Astrocyte (in vitro differentiated cells and primary cell): ENCODE results near the gene KNDC1. TPM values are rescaled to one million over a fixed set of nuclear protein-coding genes. Genes with fewer than 3 reads are reported as not detected.

Source experiments
- DNase-seq: peaks from one replicate; pipeline ENCODE4 v3.0.0-alpha.2; 2010; ENCODE audit warnings: low read depth
- FAIRE-seq: peaks from 2 replicates; lab custom pipeline; 2011; peaks lifted over from hg19 to GRCh38; lab: Jason Lieb, UNC
- H2AFZ ChIP-seq: 2 replicates; pipeline ENCODE4 v1.6.0; 2012; ENCODE audit warnings: low read depth, low read length, inconsistent platforms
- H3K27ac ChIP-seq: 2 replicates; pipeline ENCODE4 v1.5.1; 2011; ENCODE audit warnings: low read depth, low read length, inconsistent platforms
- H3K27me3 ChIP-seq: 2 replicates; pipeline ENCODE4 v1.6.0; 2011; ENCODE audit warnings: low read length, inconsistent platforms; ENCODE audit not compliant: insufficient read depth
- H3K36me3 ChIP-seq: 2 replicates; pipeline ENCODE4 v1.5.1; 2011; ENCODE audit warnings: low read length, inconsistent platforms; ENCODE audit not compliant: insufficient read depth
- H3K4me1 ChIP-seq: 2 replicates; pipeline ENCODE4 v1.5.1; 2011; ENCODE audit warnings: low read length, inconsistent platforms; ENCODE audit not compliant: insufficient read depth
- H3K4me2 ChIP-seq: 2 replicates; pipeline ENCODE4 v1.6.0; 2012; ENCODE audit warnings: low read length, inconsistent platforms
- H3K4me3 ChIP-seq: 2 replicates; pipeline ENCODE4 v1.5.1; 2011; ENCODE audit warnings: low read depth, mild to moderate bottlenecking, low read length, inconsistent platforms; ENCODE audit not compliant: insufficient read depth
- H3K79me2 ChIP-seq: 2 replicates; pipeline ENCODE4 v1.6.0; 2012; ENCODE audit warnings: mild to moderate bottlenecking, low read length, inconsistent platforms; ENCODE audit not compliant: insufficient read depth
- H3K9ac ChIP-seq: 2 replicates; pipeline ENCODE4 v1.6.0; 2012; ENCODE audit warnings: mild to moderate bottlenecking, low read length, inconsistent platforms
- H3K9me3 ChIP-seq: 2 replicates; pipeline ENCODE4 v1.5.1; 2012; ENCODE audit warnings: low read depth, mild to moderate bottlenecking, low read length, inconsistent platforms; ENCODE audit not compliant: insufficient read depth
- H4K20me1 ChIP-seq: 2 replicates; pipeline ENCODE4 v1.6.0; 2012; ENCODE audit warnings: low read length, inconsistent platforms; ENCODE audit not compliant: insufficient read depth
- H3K27ac Mint-ChIP-seq: one replicate; pipeline ENCODE4 v1.8.0; 2021; ENCODE audit warnings: mild to moderate bottlenecking, mixed read lengths; ENCODE audit not compliant: unreplicated experiment
- H3K27me3 Mint-ChIP-seq: one replicate; pipeline ENCODE4 v1.8.0; 2021; ENCODE audit warnings: low read depth, mixed read lengths; ENCODE audit not compliant: unreplicated experiment
- H3K36me3 Mint-ChIP-seq: one replicate; pipeline ENCODE4 v1.8.0; 2021; ENCODE audit warnings: low read depth, mixed read lengths; ENCODE audit not compliant: unreplicated experiment
- H3K4me1 Mint-ChIP-seq: one replicate; pipeline ENCODE4 v1.8.0; 2021; ENCODE audit warnings: low read depth, mixed read lengths; ENCODE audit not compliant: unreplicated experiment
- H3K4me3 Mint-ChIP-seq: one replicate; pipeline ENCODE4 v1.8.0; 2021; ENCODE audit warnings: mild to moderate bottlenecking, moderate library complexity, mixed read lengths; ENCODE audit not compliant: unreplicated experiment
- H3K9me3 Mint-ChIP-seq: one replicate; pipeline ENCODE4 v1.8.0; 2021; ENCODE audit warnings: mild to moderate bottlenecking, mixed read lengths; ENCODE audit not compliant: unreplicated experiment
- EZH2 ChIP-seq: IDR thresholded peaks from 2 replicates; pipeline ENCODE4 v1.6.1; 2012; ENCODE audit warnings: mild to moderate bottlenecking, low read length, inconsistent platforms; ENCODE audit not compliant: insufficient read depth
- total RNA-seq: library from RNA; stranded (reverse); gene quantifications from 2 replicates; pipeline ENCODE4 v1.2.1, GENCODE V29; 2021
- TF ChIP-seq, protein P1 (sequence below): IDR thresholded peaks from 2 replicates; pipeline ENCODE4 v1.5.1; 2011; ENCODE audit warnings: low read depth, mild to moderate bottlenecking, inconsistent platforms, low read length, moderate library complexity; ENCODE audit not compliant: insufficient read depth

Gene KNDC1
- total RNA-seq, 1 donor from 2014 or later, result 2.6 TPM

DNA sequence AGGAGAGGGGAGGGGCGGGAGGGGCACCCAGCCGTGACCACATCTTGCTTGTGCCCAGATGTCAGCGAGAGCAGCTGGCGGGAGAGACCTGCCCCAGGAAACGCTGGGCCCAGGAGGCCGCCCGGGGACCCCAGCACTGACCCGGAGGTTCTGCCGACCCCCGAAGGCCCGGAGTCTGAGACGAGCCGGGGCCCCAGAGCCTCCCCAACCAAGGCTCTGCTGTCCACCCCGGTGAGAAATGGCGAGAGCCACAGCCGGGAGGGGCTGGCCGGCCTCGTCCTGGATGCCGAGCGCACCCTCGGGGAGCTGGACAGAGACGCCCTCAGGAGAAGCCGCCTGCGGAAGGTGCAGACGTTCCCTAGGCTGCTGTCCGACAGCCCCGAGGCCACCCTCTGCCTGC is 25.9 kb downstream of the KNDC1 start:
- FAIRE-seq (no peak), DNase-seq (no peak)

DNA sequence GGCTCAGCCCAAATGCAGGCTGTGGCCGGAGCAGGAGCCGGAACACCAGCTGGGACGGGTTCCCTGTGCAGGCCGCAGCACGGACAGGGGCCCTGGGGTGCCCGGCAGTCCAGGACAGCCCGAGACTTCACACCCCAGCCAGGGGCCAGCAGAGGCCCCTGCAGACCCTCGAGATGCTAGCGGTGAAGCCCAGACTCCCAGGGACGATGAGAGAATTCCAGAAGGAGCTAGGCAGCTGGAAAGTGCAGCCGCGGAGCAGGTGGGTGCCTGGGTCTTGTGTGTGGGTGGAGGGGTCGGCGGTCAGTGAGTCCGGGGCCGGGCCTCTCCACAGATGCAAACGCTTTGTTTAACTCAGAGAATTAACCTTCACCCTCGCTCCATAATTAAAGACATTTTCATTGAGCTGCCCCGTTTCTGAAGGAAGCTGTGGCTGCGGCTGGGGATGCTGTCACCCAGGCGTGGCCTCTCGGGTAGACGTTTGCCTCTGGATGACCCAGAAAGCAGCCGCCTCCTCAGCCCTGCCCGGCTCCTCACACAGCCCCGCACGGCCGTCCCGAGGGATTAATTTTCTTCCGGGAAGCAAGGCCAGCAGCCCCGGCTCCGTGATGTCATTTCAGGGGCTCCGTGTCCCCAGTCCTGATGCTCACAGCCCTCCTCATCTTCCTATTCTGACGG is 26.5 kb downstream of the KNDC1 start:
- no peaks in the 10 kb centered on the region for H3K27me3 ChIP-seq
- H3K36me3 Mint-ChIP-seq, result peaks cover 2% of the 10 kb centered on the region
- no peak overlapping the region for H3K27ac Mint-ChIP-seq
- FAIRE-seq (no peak), DNase-seq (no peak)
- H3K9ac ChIP-seq, result no peak overlapping the region
- H3K4me1 Mint-ChIP-seq, result no peaks in the 10 kb centered on the region
- no peak for TF ChIP-seq EZH2
- TF ChIP-seq, protein P1, sequence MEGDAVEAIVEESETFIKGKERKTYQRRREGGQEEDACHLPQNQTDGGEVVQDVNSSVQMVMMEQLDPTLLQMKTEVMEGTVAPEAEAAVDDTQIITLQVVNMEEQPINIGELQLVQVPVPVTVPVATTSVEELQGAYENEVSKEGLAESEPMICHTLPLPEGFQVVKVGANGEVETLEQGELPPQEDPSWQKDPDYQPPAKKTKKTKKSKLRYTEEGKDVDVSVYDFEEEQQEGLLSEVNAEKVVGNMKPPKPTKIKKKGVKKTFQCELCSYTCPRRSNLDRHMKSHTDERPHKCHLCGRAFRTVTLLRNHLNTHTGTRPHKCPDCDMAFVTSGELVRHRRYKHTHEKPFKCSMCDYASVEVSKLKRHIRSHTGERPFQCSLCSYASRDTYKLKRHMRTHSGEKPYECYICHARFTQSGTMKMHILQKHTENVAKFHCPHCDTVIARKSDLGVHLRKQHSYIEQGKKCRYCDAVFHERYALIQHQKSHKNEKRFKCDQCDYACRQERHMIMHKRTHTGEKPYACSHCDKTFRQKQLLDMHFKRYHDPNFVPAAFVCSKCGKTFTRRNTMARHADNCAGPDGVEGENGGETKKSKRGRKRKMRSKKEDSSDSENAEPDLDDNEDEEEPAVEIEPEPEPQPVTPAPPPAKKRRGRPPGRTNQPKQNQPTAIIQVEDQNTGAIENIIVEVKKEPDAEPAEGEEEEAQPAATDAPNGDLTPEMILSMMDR, result no peak
- H3K36me3 ChIP-seq, result no peaks in the 10 kb centered on the region
- no peak overlapping the region for H3K4me3 ChIP-seq
- H4K20me1 ChIP-seq, result no peaks in the 10 kb centered on the region
- H3K27ac ChIP-seq, result no peak overlapping the region
- no peaks in the 10 kb centered on the region for H3K79me2 ChIP-seq
- H3K27me3 Mint-ChIP-seq, result peaks cover 10% of the 10 kb centered on the region
- no peaks in the 10 kb centered on the region for H3K9me3 ChIP-seq
- no peaks in the 10 kb centered on the region for H3K4me1 ChIP-seq
- no peaks in the 10 kb centered on the region for H3K9me3 Mint-ChIP-seq
- H2AFZ ChIP-seq, result no peak overlapping the region
- no peak overlapping the region for H3K4me2 ChIP-seq
- H3K4me3 Mint-ChIP-seq, result no peak overlapping the region

More for the DNA sequence above, 25.9 kb downstream of the KNDC1 start:
- no peaks in the 10 kb centered on the region for H4K20me1 ChIP-seq
- Mint-ChIP-seq H3K4me3 (no peak overlapping the region), H3K9me3 (no peaks in the 10 kb centered on the region), H3K27me3 (peaks cover 14% of the 10 kb centered on the region), H3K4me1 (no peaks in the 10 kb centered on the region), H3K27ac (no peak overlapping the region), H3K36me3 (peaks cover 2% of the 10 kb centered on the region)
- TF ChIP-seq, protein P1, result no peak
- no peak for TF ChIP-seq EZH2
- H3K9me3 ChIP-seq, result no peaks in the 10 kb centered on the region
- no peaks in the 10 kb centered on the region for H3K4me1 ChIP-seq
- H2AFZ ChIP-seq, result no peak overlapping the region
- H3K27me3 ChIP-seq, result no peaks in the 10 kb centered on the region
- no peak overlapping the region for H3K4me3 ChIP-seq
- H3K4me2 ChIP-seq, result no peak overlapping the region
- no peaks in the 10 kb centered on the region for H3K36me3 ChIP-seq
- H3K9ac ChIP-seq, result no peak overlapping the region
- H3K27ac ChIP-seq, result no peak overlapping the region
- H3K79me2 ChIP-seq, result no peaks in the 10 kb centered on the region
